Smooth muscle cell (in vitro differentiated cells): ENCODE measurements around the gene ABCA3. TPM values are rescaled to one million over a fixed set of nuclear protein-coding genes. Genes with fewer than 3 reads are reported as not detected.

Source experiments
- DNase-seq: peaks from one replicate; lab custom pipeline; 2025; ENCODE audit not compliant: unreplicated experiment; lab: John Stamatoyannopoulos, UW
- H2AFZ ChIP-seq: fragments of 200-600 bp; sonication (generic); 2 replicates; pipeline ENCODE4 v1.6.0; 2016; ENCODE audit warnings: antibody characterized with exemption, low read depth, mild to moderate bottlenecking
- H3F3A ChIP-seq: fragments of 200-600 bp; sonication (generic); 2 replicates; pipeline ENCODE4 v1.6.0; 2017; ENCODE audit warnings: antibody characterized with exemption, low read depth
- H3K27ac ChIP-seq: fragments of 200-600 bp; sonication (generic); 2 replicates; pipeline ENCODE4 v1.5.1; 2016; ENCODE audit warnings: low read depth, mild to moderate bottlenecking
- H3K27me3 ChIP-seq: fragments of 200-600 bp; sonication (generic); 2 replicates; pipeline ENCODE4 v1.6.1; 2016; ENCODE audit warnings: low read depth, mild to moderate bottlenecking
- H3K36me3 ChIP-seq: fragments of 200-600 bp; sonication (generic); 2 replicates; pipeline ENCODE4 v1.5.1; 2016; ENCODE audit warnings: low read depth
- H3K4me1 ChIP-seq: fragments of 200-600 bp; sonication (generic); 2 replicates; pipeline ENCODE4 v1.5.1; 2016; ENCODE audit warnings: low read depth
- H3K4me2 ChIP-seq: fragments of 200-600 bp; sonication (generic); 2 replicates; pipeline ENCODE4 v1.6.0; 2016; ENCODE audit warnings: mild to moderate bottlenecking
- H3K4me3 ChIP-seq: fragments of 200-600 bp; sonication (generic); 2 replicates; pipeline ENCODE4 v1.5.1; 2016; ENCODE audit warnings: mild to moderate bottlenecking
- H3K79me2 ChIP-seq: fragments of 200-600 bp; sonication (generic); 2 replicates; pipeline ENCODE4 v1.6.0; 2016; ENCODE audit warnings: low read depth, mild to moderate bottlenecking
- H3K9ac ChIP-seq: fragments of 200-600 bp; sonication (generic); 2 replicates; pipeline ENCODE4 v1.6.0; 2016; ENCODE audit warnings: low read depth
- H3K9me3 ChIP-seq: fragments of 200-600 bp; sonication (generic); replicated peaks from 2 replicates; pipeline ENCODE4 v1.5.1; 2016; ENCODE audit warnings: low read depth
- H4K20me1 ChIP-seq: fragments of 200-600 bp; sonication (generic); 2 replicates; pipeline ENCODE4 v1.6.0; 2016; ENCODE audit warnings: low read depth
- WGBS: methylation state at CpG from one replicate; pipeline ENCODE4 v1.1.7; 2016; ENCODE audit warnings: low lambda C conversion rate; 5-methylcytosine and 5-hydroxymethylcytosine counted together
- polyA plus RNA-seq: library from polyadenylated mRNA; unstranded; fragments of >200 nt; fragmentation: Nextera tagmentation; extraction: Ambion mirVana; gene quantifications from 2 replicates; pipeline ENCODE4 v1.2.1, GENCODE V29; 2016
- total RNA-seq: library from RNA; depleted of rRNA; stranded (reverse); fragments of >200 nt; gene quantifications from 2 replicates; pipeline ENCODE4 v1.2.3, GENCODE V29; 2014
- TF ChIP-seq, protein P1 (sequence below): fragments of 200-600 bp; sonication (generic); IDR thresholded peaks from 2 replicates; pipeline ENCODE4 v1.5.1; 2017; ENCODE audit warnings: borderline replicate concordance, mild to moderate bottlenecking, antibody characterized with exemption; ENCODE audit not compliant: insufficient read depth, poor library complexity, severe bottlenecking

The ABCA3 gene
- total and polyA plus RNA-seq, 2 experiments from 2014 or later: 1.4 to 2.2 TPM

- DNase-seq: no peak
- Histone ChIP-seq H3K36me3 (no peaks in the 10 kb centered on the region), H3K27ac (no peak overlapping the region), H3K27me3 (peaks cover 2% of the 10 kb centered on the region), H3K4me3 (no peak overlapping the region), H3K4me2 (no peak overlapping the region), H2AFZ (no peak overlapping the region), H3K9me3 (no peaks in the 10 kb centered on the region), H3F3A (no peaks in the 10 kb centered on the region), H4K20me1 (no peaks in the 10 kb centered on the region), H3K4me1 (no peaks in the 10 kb centered on the region), H3K79me2 (no peaks in the 10 kb centered on the region), H3K9ac (no peak overlapping the region)
- TF ChIP-seq, protein P1, sequence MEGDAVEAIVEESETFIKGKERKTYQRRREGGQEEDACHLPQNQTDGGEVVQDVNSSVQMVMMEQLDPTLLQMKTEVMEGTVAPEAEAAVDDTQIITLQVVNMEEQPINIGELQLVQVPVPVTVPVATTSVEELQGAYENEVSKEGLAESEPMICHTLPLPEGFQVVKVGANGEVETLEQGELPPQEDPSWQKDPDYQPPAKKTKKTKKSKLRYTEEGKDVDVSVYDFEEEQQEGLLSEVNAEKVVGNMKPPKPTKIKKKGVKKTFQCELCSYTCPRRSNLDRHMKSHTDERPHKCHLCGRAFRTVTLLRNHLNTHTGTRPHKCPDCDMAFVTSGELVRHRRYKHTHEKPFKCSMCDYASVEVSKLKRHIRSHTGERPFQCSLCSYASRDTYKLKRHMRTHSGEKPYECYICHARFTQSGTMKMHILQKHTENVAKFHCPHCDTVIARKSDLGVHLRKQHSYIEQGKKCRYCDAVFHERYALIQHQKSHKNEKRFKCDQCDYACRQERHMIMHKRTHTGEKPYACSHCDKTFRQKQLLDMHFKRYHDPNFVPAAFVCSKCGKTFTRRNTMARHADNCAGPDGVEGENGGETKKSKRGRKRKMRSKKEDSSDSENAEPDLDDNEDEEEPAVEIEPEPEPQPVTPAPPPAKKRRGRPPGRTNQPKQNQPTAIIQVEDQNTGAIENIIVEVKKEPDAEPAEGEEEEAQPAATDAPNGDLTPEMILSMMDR: no peak
- WGBS: 90% methylated on average over 24 of the region's 26 CpGs
Measured at GRCh38 chr16:2282866-2283555, 57.5 kb downstream of the ABCA3 start.

DNA sequence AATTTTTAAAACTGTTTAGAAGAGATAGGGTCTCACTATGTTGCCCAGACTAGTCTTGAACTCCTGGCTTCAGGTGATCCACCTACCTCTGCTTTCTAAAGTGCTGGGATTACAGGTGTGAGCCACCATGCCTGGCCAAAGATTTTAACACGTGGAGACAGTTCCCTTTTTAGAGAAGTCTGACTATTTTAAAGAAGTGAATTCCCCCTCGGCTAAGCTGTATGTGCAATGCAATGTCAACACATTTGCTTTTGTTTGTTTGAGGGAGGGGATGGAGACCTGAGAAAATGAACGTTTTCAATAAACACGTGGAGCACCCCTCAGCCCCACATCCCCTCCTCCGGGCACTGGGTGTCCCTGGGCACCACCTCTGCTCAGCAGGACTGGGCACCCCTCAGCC, 58.3 kb downstream of the ABCA3 start:
- WGBS: 86% methylated on average over 5 of the region's 5 CpGs
- peaks cover 2% of the 10 kb centered on the region for H3K27me3 ChIP-seq

DNA sequence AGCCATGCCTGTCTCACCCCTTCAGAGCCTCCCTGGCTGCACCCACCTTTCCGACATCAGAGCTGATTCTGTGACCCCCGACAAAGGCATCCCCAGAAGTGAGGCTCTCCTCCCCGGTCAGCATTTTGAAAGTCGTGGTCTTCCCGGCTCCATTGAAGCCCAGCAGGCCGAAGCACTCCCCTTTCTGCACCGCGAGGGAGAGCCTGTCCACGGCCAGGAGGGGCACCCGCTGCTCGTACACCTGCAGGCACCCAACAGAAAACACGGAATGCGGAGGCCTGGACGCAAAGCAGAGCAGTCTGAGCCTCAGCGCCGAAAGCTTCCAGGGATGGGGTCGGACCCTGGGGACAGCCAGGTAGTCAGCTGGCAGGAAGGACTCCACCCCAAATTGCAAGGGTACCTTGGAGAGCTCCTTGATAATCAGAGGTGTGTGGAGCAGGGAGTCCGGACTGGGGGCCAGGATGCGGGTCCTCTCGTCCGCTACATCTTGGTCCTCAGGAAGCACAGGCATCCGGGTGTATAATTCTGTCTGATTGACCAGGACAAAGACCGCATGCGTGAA, 59.5 kb downstream of the ABCA3 start:
- no peaks in the 10 kb centered on the region for H3K36me3 ChIP-seq
- H3K79me2 ChIP-seq: no peaks in the 10 kb centered on the region
- H3K4me2 ChIP-seq: no peak overlapping the region
- no peaks in the 10 kb centered on the region for H3F3A ChIP-seq
- H3K9ac ChIP-seq: no peak overlapping the region
- no peak overlapping the region for H3K27ac ChIP-seq
- no peak overlapping the region for H3K4me3 ChIP-seq
- no peaks in the 10 kb centered on the region for H3K4me1 ChIP-seq
- H4K20me1 ChIP-seq: no peaks in the 10 kb centered on the region
- H2AFZ ChIP-seq: no peak overlapping the region
- TF ChIP-seq, protein P1: no peak
- no peaks in the 10 kb centered on the region for H3K9me3 ChIP-seq
- no peak for DNase-seq
- peaks cover 2% of the 10 kb centered on the region for H3K27me3 ChIP-seq
- 88% methylated on average over 24 of the region's 24 CpGs for WGBS

More for the DNA sequence above, 58.3 kb downstream of the ABCA3 start:
- Histone ChIP-seq H3K4me2 (no peak overlapping the region), H2AFZ (no peak overlapping the region), H3K79me2 (no peaks in the 10 kb centered on the region), H3K36me3 (no peaks in the 10 kb centered on the region), H3K9me3 (no peaks in the 10 kb centered on the region), H3K4me1 (no peaks in the 10 kb centered on the region), H3K4me3 (no peak overlapping the region), H4K20me1 (no peaks in the 10 kb centered on the region), H3K9ac (no peak overlapping the region), H3F3A (no peaks in the 10 kb centered on the region), H3K27ac (no peak overlapping the region)
- DNase-seq: no peak
- TF ChIP-seq, protein P1: no peak

DNA sequence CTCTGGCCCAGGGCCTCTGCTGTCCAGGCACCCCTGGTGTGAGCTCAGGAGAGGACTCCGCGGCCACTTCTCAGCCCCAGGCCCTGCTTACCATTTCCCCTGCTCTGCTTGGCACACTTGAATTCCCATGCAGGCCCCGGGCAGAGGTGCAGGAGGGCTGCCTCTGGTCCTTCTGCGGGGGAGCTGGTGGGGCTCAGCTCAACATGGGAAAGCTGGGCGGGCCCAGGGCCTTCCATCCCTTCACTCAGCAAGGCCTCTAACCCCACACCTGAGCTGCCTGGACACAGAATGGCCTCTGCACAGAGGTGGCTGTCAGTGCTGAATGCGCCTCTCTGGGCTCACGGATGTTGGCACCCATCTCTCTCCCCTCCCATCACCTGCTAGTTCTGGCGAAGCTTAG, 60.1 kb downstream of the ABCA3 start:
- no peaks in the 10 kb centered on the region for H3K9me3 ChIP-seq
- no peak overlapping the region for H3K27ac ChIP-seq
- no peaks in the 10 kb centered on the region for H3K79me2 ChIP-seq
- no peaks in the 10 kb centered on the region for H3F3A ChIP-seq
- TF ChIP-seq, protein P1: no peak
- H3K27me3 ChIP-seq: peaks cover 2% of the 10 kb centered on the region
- H3K36me3 ChIP-seq: no peaks in the 10 kb centered on the region
- no peak overlapping the region for H3K9ac ChIP-seq
- H3K4me2 ChIP-seq: no peak overlapping the region
- WGBS: 85% methylated on average over 8 of the region's 8 CpGs
- DNase-seq: no peak
- H4K20me1 ChIP-seq: no peaks in the 10 kb centered on the region
- no peak overlapping the region for H2AFZ ChIP-seq
- no peak overlapping the region for H3K4me3 ChIP-seq
- H3K4me1 ChIP-seq: no peaks in the 10 kb centered on the region
